Body of pancreas (tissue), 4 donors: ENCODE results near the gene DLGAP1.

Experiments
- POLR2A ChIP-seq, 3 donors: fragments of 450-650 bp; IDR thresholded peaks; one replicate each; pipeline ENCODE4 v1.6.1; 2016; ENCODE audit warnings: antibody characterized with exemption in 3 of 3, mild to moderate bottlenecking in 2 of 3
- TF ChIP-seq, protein P1 (sequence below), 7 experiments: fragments of 450-650 bp in 4 of 7; fragments of 200-600 bp in 3 of 7; sonication (generic) in 3 of 7; IDR thresholded peaks; one replicate each; pipeline ENCODE4 v1.5.1; 2016 to 2019; ENCODE audit warnings: antibody characterized with exemption in 7 of 7

DNA sequence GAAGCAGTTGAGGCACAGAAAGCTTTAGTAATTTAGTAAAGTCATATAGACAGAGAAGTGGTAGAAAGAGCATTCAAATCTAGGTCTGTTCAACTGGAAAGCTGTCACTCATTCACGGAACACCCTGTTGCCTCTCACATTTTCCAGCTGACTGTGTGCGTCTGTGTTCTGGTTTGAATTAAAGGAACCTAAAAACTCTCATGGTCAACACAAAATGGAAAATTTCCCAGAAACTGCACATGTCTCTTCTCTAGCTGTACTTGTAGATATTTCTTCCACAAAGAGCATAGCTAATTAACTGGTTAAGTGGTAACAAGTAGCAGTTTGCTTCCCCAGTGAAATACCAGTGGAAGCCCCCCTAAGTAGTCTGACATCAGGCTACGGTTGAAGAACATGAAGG is 614.3 kb downstream of the DLGAP1 start:
- TF ChIP-seq, protein P1, sequence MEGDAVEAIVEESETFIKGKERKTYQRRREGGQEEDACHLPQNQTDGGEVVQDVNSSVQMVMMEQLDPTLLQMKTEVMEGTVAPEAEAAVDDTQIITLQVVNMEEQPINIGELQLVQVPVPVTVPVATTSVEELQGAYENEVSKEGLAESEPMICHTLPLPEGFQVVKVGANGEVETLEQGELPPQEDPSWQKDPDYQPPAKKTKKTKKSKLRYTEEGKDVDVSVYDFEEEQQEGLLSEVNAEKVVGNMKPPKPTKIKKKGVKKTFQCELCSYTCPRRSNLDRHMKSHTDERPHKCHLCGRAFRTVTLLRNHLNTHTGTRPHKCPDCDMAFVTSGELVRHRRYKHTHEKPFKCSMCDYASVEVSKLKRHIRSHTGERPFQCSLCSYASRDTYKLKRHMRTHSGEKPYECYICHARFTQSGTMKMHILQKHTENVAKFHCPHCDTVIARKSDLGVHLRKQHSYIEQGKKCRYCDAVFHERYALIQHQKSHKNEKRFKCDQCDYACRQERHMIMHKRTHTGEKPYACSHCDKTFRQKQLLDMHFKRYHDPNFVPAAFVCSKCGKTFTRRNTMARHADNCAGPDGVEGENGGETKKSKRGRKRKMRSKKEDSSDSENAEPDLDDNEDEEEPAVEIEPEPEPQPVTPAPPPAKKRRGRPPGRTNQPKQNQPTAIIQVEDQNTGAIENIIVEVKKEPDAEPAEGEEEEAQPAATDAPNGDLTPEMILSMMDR (IDR thresholded peaks at IDR 0.05), result no peak
- no peak for TF ChIP-seq POLR2A (IDR thresholded peaks at IDR 0.05)
